ENCODE data around the gene TMEM87B.

TMEM87B gene

GRCh38 chr2:112154246-112155117, 99.4 kb downstream of the TMEM87B start:
- H3K27me3 Mint-ChIP-seq: no peaks in the 10 kb centered on the region
- peaks cover 41% of the 10 kb centered on the region for H3K4me1 Mint-ChIP-seq
- H3K4me3 Mint-ChIP-seq: no peak overlapping the region
- ATAC-seq: peak; percentile 71
- H3K27ac Mint-ChIP-seq: peak overlapping the region; percentile 78
- H3K9me3 Mint-ChIP-seq: no peaks in the 10 kb centered on the region
- no peaks in the 10 kb centered on the region for H3K36me3 Mint-ChIP-seq

- Mint-ChIP-seq H3K4me1 (peaks cover 48% of the 10 kb centered on the region), H3K27me3 (no peaks in the 10 kb centered on the region), H3K27ac (peak overlapping the region; percentile 78), H3K36me3 (no peaks in the 10 kb centered on the region), H3K4me3 (peak overlapping the region; percentile 5), H3K9me3 (no peaks in the 10 kb centered on the region)
- peak; percentile 27 for ATAC-seq
Measured at GRCh38 chr2:112155331-112156151, 100.5 kb downstream of the TMEM87B start.

DNA sequence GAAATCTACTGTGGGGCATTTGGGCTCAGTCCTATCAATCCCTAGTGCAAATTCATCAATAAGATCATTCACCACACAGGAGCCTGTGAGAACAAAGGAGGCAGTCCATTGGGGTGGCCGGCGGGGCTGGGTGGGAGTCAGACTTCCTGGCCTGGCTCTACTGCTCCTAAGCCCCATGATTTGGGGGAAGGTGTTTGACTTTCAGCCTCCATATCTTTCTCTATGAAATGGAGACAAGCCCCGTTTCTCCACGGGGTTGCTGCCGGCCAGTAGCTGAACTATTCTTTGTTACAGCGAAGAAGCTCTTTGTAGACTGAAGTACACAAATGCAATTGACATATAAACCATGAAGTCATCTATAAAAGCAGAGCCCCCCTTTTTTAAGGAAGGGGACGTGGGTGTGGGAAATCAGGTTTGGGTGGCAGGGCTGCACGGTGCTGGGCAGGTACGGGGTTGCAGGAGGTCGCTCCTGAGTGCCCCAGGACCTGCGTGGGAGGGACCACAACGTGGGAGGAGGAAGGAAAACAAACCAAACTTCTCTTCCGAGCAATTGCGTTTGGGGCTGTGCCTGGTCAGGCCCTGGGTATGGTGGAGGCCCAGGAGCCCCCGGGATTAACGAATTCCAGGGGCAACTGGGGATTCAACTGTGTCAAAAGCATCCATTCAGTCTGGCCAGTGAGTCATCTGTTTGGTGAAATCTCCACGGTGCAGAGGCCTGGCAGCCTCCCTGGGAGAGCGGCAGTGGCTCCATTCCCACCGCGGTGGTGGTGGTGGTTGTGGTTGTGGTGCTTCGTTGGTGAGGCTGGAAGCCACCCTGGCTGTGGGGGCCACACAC, 101.3 kb downstream of the TMEM87B start:
- Mint-ChIP-seq H3K27ac (peak overlapping the region; percentile 78), H3K4me3 (no peak overlapping the region), H3K27me3 (no peaks in the 10 kb centered on the region), H3K36me3 (no peaks in the 10 kb centered on the region), H3K4me1 (peaks cover 49% of the 10 kb centered on the region), H3K9me3 (no peaks in the 10 kb centered on the region)
- no peak for ATAC-seq

- no peaks in the 10 kb centered on the region for H3K9me3 Mint-ChIP-seq
- peaks cover 49% of the 10 kb centered on the region for H3K4me1 Mint-ChIP-seq
- no peaks in the 10 kb centered on the region for H3K27me3 Mint-ChIP-seq
- no peaks in the 10 kb centered on the region for H3K36me3 Mint-ChIP-seq
- H3K4me3 Mint-ChIP-seq: no peak overlapping the region
- no peak for ATAC-seq
- no peak overlapping the region for H3K27ac Mint-ChIP-seq
Measured at GRCh38 chr2:112157472-112157871, 102.4 kb downstream of the TMEM87B start.

DNA sequence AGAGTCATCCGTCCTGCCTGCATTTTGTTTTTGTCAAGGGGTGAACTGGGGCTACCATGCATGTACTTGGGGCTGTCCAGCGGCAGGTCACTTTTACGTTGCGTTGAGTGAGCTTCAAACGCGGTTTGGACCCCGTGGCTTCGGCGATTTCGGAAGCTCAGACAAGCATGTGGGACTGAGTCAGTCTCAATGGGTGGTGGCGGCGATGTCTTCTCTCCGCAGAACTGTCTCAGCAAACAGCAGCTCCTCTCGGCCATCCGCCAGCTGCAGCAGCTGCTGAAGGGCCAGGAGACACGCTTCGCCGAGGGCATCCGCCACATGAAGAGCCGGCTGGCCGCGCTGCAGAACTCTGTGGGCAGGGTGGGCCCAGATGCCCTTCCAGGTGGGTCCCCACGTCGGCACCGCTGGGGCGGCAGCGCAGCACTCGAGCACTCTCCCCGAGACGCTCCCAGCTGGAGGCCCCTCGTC, 104.4 kb downstream of the TMEM87B start:
- peaks cover 36% of the 10 kb centered on the region for H3K4me1 Mint-ChIP-seq
- peak overlapping the region; percentile 73 for H3K27ac Mint-ChIP-seq
- no peaks in the 10 kb centered on the region for H3K36me3 Mint-ChIP-seq
- peak; percentile 87 for ATAC-seq
- no peaks in the 10 kb centered on the region for H3K27me3 Mint-ChIP-seq
- H3K9me3 Mint-ChIP-seq: no peaks in the 10 kb centered on the region
- peak overlapping the region; percentile 59 for H3K4me3 Mint-ChIP-seq

DNA sequence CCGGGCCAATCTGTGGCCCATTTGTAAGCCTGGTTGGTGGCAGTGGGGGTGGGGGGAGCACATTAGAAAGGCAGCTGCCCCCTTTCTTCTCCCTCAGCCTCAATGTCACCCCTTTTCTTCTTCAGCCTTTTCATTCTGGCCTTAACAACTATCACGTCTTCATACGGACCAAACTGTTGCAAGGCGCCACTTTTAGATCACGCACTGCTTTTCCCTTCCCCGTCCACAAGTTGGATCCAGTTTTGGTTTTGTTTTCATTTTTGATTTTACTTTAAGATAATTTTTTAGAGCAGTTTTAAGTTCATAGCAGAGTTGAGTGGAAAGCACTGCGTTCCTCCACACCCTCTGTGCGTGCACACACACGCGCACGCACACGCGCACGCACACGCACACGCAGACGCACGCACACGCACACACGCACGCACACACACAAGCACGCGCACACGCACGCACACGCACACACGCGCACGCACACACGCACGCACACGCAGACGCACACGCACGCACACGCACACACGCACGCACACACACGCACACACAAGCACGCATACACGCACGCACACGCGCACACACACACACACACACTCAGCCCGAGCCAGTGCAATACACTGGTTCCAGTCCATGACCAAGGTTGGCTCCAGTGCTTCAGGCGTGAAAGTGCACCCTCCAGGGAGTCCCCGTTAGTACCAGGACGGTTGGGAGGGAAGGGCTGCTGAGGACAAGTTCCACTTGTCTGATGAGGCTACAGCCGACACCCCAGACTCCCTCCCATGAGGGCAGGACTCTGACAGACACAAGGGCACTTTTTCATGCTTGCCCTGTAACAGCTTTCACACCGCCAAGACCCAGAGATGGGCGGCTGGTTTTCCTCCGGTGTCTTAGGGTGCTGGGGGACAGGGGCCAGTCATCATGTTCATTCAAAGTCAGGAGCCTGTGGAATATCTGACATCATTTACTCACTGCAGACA, 105.5 kb downstream of the TMEM87B start:
- no peaks in the 10 kb centered on the region for H3K27me3 Mint-ChIP-seq
- H3K9me3 Mint-ChIP-seq: no peaks in the 10 kb centered on the region
- no peaks in the 10 kb centered on the region for H3K36me3 Mint-ChIP-seq
- H3K4me1 Mint-ChIP-seq: peaks cover 25% of the 10 kb centered on the region
- peak overlapping the region; percentile 29 for H3K4me3 Mint-ChIP-seq
- ATAC-seq: no peak
- peak overlapping the region; percentile 73 for H3K27ac Mint-ChIP-seq

GRCh38 chr2:112161431-112162145, 106.5 kb downstream of the TMEM87B start:
- Mint-ChIP-seq H3K27me3 (no peaks in the 10 kb centered on the region), H3K4me3 (no peak overlapping the region), H3K9me3 (no peaks in the 10 kb centered on the region), H3K36me3 (no peaks in the 10 kb centered on the region), H3K4me1 (peaks cover 15% of the 10 kb centered on the region), H3K27ac (no peak overlapping the region)
- ATAC-seq: no peak

- Mint-ChIP-seq H3K4me1 (peaks cover 12% of the 10 kb centered on the region), H3K36me3 (no peaks in the 10 kb centered on the region), H3K9me3 (no peaks in the 10 kb centered on the region), H3K27ac (no peak overlapping the region), H3K4me3 (no peak overlapping the region), H3K27me3 (no peaks in the 10 kb centered on the region)
- no peak for ATAC-seq
Measured at GRCh38 chr2:112162341-112162740, 107.3 kb downstream of the TMEM87B start.

DNA sequence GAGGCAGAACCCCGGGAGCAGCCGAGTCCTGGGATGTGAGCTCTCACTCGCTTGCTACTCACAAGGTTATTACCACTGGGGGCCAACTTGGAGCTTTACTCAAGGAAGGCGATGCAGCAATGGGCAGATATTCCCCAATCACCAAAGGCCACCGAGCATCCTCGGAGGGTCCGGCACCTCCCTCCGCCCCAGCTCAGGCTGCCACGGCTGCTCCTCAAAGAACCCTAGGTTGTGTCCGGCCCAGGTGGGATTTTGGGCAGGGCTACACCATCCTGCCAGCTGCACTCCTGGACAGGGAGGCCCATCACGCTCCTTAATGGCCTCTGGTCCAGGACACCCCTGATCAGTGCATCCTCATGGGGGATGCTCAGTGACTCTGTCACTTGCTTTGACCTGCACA, 107.9 kb downstream of the TMEM87B start:
- no peak overlapping the region for H3K27ac Mint-ChIP-seq
- no peaks in the 10 kb centered on the region for H3K36me3 Mint-ChIP-seq
- H3K9me3 Mint-ChIP-seq: no peaks in the 10 kb centered on the region
- no peaks in the 10 kb centered on the region for H3K27me3 Mint-ChIP-seq
- ATAC-seq: no peak
- no peak overlapping the region for H3K4me3 Mint-ChIP-seq
- peaks cover 12% of the 10 kb centered on the region for H3K4me1 Mint-ChIP-seq

- Mint-ChIP-seq H3K4me1 (peaks cover 12% of the 10 kb centered on the region), H3K36me3 (no peaks in the 10 kb centered on the region), H3K4me3 (no peak overlapping the region), H3K27me3 (no peaks in the 10 kb centered on the region), H3K27ac (no peak overlapping the region), H3K9me3 (no peaks in the 10 kb centered on the region)
- no peak for ATAC-seq
Measured at GRCh38 chr2:112163541-112163981, 108.5 kb downstream of the TMEM87B start.

GRCh38 chr2:112164876-112165275, 109.8 kb downstream of the TMEM87B start:
- Mint-ChIP-seq H3K27ac (no peak overlapping the region), H3K27me3 (no peaks in the 10 kb centered on the region), H3K4me1 (peaks cover 5% of the 10 kb centered on the region), H3K9me3 (no peaks in the 10 kb centered on the region), H3K36me3 (no peaks in the 10 kb centered on the region), H3K4me3 (no peak overlapping the region)
- no peak for ATAC-seq

DNA sequence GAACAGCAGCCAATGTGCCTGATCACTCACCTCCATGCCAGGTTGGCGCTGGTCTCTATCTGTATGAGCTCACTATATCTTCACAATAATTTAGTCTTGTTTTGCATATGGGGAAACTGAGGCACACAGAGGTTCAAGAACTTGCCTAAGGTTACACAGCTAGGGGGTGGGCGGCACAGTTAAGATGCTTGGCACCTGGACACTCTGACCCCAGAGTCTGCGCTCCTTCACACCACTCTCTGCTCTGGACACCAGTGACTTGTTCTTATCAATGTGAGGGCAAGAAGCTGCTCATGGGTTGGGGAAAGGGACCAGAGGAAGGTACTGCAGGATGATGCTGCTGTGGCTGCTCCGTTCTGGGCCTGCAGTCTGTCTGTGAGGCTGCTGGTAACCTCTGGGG, 110.2 kb downstream of the TMEM87B start:
- H3K4me1 Mint-ChIP-seq: peaks cover 3% of the 10 kb centered on the region
- no peak overlapping the region for H3K27ac Mint-ChIP-seq
- ATAC-seq: no peak
- H3K4me3 Mint-ChIP-seq: no peak overlapping the region
- H3K36me3 Mint-ChIP-seq: no peaks in the 10 kb centered on the region
- no peaks in the 10 kb centered on the region for H3K9me3 Mint-ChIP-seq
- no peaks in the 10 kb centered on the region for H3K27me3 Mint-ChIP-seq

GRCh38 chr2:112166806-112167499, 111.9 kb downstream of the TMEM87B start:
- Mint-ChIP-seq H3K27ac (no peak overlapping the region), H3K4me1 (no peaks in the 10 kb centered on the region), H3K4me3 (no peak overlapping the region), H3K27me3 (no peaks in the 10 kb centered on the region), H3K36me3 (no peaks in the 10 kb centered on the region), H3K9me3 (no peaks in the 10 kb centered on the region)
- no peak for ATAC-seq
